Measurements from ENCODE around the gene STXBP3.

STXBP3 gene

GRCh38 chr1:108842525-108843181 lies 96.2 kb downstream of the STXBP3 start:
- no peak overlapping the region for H3K4me3 ChIP-seq (ENCODE audit: low read depth, low read length)

- H3K4me3 ChIP-seq (ENCODE audit: low read depth, low read length), result no peak overlapping the region
These were observed 97.1 kb downstream of the STXBP3 start for GRCh38 chr1:108843390-108844137.

GRCh38 chr1:108845446-108845845 lies 99.0 kb downstream of the STXBP3 start:
- no peak overlapping the region for H3K4me3 ChIP-seq (ENCODE audit: low read depth, low read length)

GRCh38 chr1:108845991-108846390 lies 99.5 kb downstream of the STXBP3 start:
- H3K4me3 ChIP-seq (ENCODE audit: low read depth, low read length), result no peak overlapping the region

- no peak overlapping the region for H3K4me3 ChIP-seq (ENCODE audit: low read depth, low read length)
These were observed 101.0 kb downstream of the STXBP3 start for GRCh38 chr1:108847494-108847893.

- no peak overlapping the region for H3K4me3 ChIP-seq (ENCODE audit: low read depth, low read length)
These were observed 102.3 kb downstream of the STXBP3 start for GRCh38 chr1:108848806-108849205.

- no peak overlapping the region for H3K4me3 ChIP-seq (ENCODE audit: low read depth, low read length)
These were observed 104.5 kb downstream of the STXBP3 start for GRCh38 chr1:108850929-108851328.

GRCh38 chr1:108851567-108851966 lies 105.1 kb downstream of the STXBP3 start:
- H3K4me3 ChIP-seq (ENCODE audit: low read depth, low read length), result no peak overlapping the region

GRCh38 chr1:108852221-108852975 lies 105.9 kb downstream of the STXBP3 start:
- H3K4me3 ChIP-seq (ENCODE audit: low read depth, low read length), result no peak overlapping the region

- H3K4me3 ChIP-seq (ENCODE audit: low read depth, low read length), result no peak overlapping the region
These were observed 107.9 kb downstream of the STXBP3 start for GRCh38 chr1:108854221-108855019.

- H3K4me3 ChIP-seq (ENCODE audit: low read depth, low read length), result no peak within 1 kb of the TSS
These were observed 110.5 kb downstream of the STXBP3 start, which contains the start of gene AKNAD1 for GRCh38 chr1:108856994-108857393. AKNAD1 (minus strand) TSS chr1:108857094; CDS start chr1:108852664, 4,430 bp downstream.

GRCh38 chr1:108858230-108858950 lies 111.9 kb downstream of the STXBP3 start:
- no peak overlapping the region for H3K4me3 ChIP-seq (ENCODE audit: low read depth, low read length)

Measured in iPS-11a (cell line).